ENCODE results near the gene SLX4IP.
"Not testable (repeated sequence)": the region's sequence is repeated elsewhere in the genome, so short reads cannot be mapped to it uniquely, and the experiment has no call there.

Gene SLX4IP

DNA sequence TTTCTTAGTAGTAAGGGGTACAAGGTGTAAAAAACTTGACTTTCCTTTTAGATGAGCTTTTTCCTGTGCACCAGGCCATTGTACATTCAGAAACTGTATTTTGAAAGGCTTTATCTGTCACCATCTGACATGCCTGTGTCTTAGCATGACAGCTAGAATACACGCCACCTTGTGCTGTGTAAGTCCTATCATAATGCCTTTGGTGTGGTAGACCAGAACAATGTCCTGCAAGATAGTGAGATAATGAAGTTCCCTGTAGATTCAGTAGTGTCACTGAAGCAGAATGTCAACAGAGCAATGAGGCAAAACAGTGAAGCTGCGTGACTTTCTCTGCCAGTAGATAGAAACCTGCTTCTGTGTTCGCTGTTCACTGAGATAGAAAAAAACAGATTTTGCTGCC is 132.9 kb downstream of the SLX4IP start:
- FAIRE-seq: no peak

GRCh38 chr20:10571313-10571815 is 136.3 kb downstream of the SLX4IP start:
- DNase-seq (ENCODE audit: low spot score) (no peak), FAIRE-seq (no peak)

More for the DNA sequence above, 132.9 kb downstream of the SLX4IP start:
- no peak for DNase-seq (ENCODE audit: low spot score)

GRCh38 chr20:10572853-10573252 is 137.7 kb downstream of the SLX4IP start:
- FAIRE-seq: no peak

DNA sequence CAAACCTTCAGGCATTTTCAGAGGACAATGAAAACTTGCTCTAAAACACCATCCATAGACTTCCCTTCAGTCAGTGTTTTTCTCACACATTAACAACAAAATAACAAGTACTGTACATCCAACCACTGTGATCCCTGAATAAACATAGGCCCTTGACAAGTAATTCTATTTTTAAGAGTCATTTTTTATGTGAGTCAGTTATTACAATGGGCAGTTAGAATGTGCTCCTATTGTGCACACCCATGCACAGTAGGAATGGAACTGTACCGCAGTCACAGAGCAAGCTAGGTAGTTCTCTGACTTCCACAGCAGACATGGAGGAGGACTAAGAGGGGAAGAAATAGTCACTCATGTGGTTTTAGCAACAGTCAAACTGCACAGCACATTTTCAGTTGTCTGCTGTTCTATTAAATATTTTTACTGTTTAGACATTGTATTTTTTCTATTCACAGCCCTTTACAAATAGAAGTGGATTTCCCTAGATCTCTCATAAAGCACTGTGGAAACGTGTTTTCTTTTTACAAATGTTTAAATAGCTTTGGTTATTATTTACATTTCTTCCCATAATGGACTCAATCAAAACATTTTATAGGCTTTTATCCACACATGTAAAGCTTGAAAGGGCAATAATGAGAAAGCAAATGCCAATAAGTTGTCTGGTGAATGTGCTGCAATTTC is 138.3 kb downstream of the SLX4IP start:
- DNase-seq (ENCODE audit: low spot score) (no peak), FAIRE-seq (no peak)

More at GRCh38 chr20:10572853-10573252, 137.7 kb downstream of the SLX4IP start:
- DNase-seq (ENCODE audit: low spot score): no peak

- no peak for FAIRE-seq
- DNase-seq (ENCODE audit: low spot score): no peak
Observed at GRCh38 chr20:10573951-10574339, 138.8 kb downstream of the SLX4IP start.

- FAIRE-seq (no peak), DNase-seq (ENCODE audit: low spot score) (no peak)
Observed at GRCh38 chr20:10576411-10577090, 141.4 kb downstream of the SLX4IP start.

DNA sequence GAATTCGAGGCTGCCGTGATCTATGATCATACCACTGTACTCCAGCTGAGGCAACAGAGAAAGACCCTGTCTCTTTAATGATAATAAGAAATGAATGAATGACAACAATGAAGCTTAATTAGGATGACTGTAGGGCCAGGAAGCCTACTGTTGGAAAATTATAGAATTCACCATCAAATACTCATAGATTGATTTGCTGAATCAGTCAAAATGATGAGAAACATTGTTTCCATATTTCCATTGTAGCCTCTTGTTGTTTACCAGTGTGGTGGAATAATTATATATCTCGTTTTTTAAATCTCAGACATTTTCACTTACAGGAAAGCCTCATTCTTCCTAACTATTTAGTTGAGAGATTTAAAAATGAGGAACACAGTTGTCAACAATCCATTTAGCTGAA is 142.5 kb downstream of the SLX4IP start:
- no peak for DNase-seq (ENCODE audit: low spot score)
- no peak for FAIRE-seq

- peak; percentile 83 for FAIRE-seq
- peak; percentile 49 for DNase-seq (ENCODE audit: low spot score)
Observed at GRCh38 chr20:10578607-10579006, 143.5 kb downstream of the SLX4IP start.

GRCh38 chr20:10579942-10580341 is 144.8 kb downstream of the SLX4IP start:
- no peak for DNase-seq (ENCODE audit: low spot score)
- no peak for FAIRE-seq

DNA sequence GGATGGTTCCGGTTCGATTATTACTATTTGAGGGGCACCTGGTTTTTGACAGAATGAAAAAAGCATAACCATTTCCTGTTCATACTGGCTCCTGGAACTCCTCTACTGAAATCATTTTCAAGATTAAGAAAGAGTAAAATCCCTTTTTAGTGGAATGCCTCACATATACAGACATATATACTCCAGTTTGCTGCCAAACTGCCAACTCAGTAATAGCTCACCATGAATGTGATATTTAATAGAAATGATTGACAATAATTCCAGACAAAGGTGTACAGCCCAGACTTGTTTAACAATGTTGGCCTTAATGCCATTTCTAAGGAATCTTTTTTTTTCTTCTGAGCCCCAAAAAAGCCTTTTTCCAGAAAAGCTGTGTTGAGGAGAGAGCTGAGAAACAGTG is 145.6 kb downstream of the SLX4IP start:
- no peak for DNase-seq (ENCODE audit: low spot score)
- FAIRE-seq: no peak

- DNase-seq (ENCODE audit: low spot score): no peak
- FAIRE-seq: no peak
Observed at GRCh38 chr20:10581823-10582222, 146.7 kb downstream of the SLX4IP start.

- FAIRE-seq (no peak), DNase-seq (ENCODE audit: low spot score) (no peak)
Observed at GRCh38 chr20:10584371-10584770, 149.3 kb downstream of the SLX4IP start.

DNA sequence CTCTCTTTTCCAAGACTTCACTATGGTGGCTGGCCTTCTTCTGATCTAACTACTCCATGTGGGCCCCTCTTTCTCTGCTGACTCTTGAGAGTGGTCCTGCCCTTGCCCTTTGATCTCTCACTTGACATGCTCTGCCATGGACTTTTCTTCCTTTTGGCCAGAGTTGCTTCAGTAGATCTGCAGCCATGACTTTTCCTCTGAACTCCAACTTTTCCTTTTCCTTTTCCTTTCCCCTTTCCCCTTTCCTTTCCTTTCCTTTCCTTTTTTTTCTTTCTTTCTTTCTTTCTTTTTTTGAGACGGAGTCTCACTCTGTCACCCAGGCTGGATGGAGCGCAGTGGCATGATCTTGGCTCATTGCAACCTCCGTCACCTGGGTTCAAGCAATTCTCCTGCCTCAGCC is 150.2 kb downstream of the SLX4IP start:
- DNase-seq (ENCODE audit: low spot score) (no peak), FAIRE-seq (no peak)

DNA sequence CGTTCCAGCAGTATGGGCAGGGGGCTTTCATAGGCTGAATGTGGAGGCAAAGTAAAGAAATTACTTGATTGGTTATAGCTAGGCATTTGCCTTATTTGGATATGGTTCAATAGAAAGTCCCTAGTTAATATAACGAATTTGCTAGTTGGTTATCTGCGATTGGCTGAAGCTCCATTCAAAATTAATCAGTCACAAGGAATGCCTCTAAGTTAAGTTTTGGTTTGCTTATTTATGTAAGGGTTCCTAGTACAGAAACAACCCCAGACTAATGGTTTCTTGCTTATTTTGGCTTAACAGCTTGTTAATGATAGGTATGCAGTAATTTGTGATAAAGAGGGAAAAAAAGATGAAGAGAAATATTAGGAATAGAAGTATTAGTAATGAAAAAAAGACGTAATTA is 151.2 kb downstream of the SLX4IP start:
- DNase-seq (ENCODE audit: low spot score): no peak
- FAIRE-seq: no peak

GRCh38 chr20:10590446-10590845 is 155.3 kb downstream of the SLX4IP start:
- FAIRE-seq; DNase-seq (ENCODE audit: low spot score): not testable (repeated sequence)

GRCh38 chr20:10590950-10591671 is 156.0 kb downstream of the SLX4IP start:
- DNase-seq (ENCODE audit: low spot score) (no peak), FAIRE-seq (no peak)

GRCh38 chr20:10591946-10592521 is 156.9 kb downstream of the SLX4IP start:
- DNase-seq (ENCODE audit: low spot score) (no peak), FAIRE-seq (no peak)

DNA sequence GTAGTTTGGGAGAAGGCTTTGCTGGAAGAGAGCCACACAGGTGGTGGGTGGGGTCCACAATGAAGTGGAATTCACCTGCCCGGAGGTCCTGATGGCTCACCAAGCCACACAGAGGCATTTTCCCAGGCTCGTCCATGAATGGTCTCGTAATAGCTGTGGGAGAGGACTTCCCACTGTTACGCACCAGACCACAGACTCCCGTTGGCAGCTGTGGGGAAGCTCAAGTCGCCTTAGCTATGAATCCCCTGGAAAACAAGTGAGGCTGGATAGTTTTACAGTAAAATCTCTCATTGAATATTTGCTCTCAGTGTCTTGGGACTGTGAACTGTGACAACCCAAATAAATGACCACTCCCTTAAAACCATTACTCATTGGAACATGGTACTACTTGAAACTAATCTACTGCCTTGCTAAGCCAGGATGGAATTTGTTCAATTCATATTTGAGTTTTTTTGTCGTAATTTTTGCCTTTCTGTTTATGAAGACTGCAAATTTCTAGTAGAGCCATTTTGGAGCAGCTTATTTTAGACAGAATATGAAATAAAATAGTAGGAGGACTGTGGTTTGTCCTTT is 159.3 kb downstream of the SLX4IP start:
- DNase-seq (ENCODE audit: low spot score): no peak
- no peak for FAIRE-seq

GRCh38 chr20:10595266-10595665 is 160.2 kb downstream of the SLX4IP start:
- DNase-seq (ENCODE audit: low spot score): no peak
- no peak for FAIRE-seq

GRCh38 chr20:10595985-10596384 is 160.9 kb downstream of the SLX4IP start:
- no peak for DNase-seq (ENCODE audit: low spot score)
- no peak for FAIRE-seq

- no peak for DNase-seq (ENCODE audit: low spot score)
- no peak for FAIRE-seq
Observed at GRCh38 chr20:10596710-10597121, 161.6 kb downstream of the SLX4IP start.

Data from urothelium cell line (cell line).